ENCODE results near the gene ARHGAP12. TPM values are rescaled to one million over a fixed set of nuclear protein-coding genes. Genes with fewer than 3 reads are reported as not detected.

ARHGAP12 gene
- total RNA-seq, 1 experiment from 2014 or later = 62.3 TPM

DNA sequence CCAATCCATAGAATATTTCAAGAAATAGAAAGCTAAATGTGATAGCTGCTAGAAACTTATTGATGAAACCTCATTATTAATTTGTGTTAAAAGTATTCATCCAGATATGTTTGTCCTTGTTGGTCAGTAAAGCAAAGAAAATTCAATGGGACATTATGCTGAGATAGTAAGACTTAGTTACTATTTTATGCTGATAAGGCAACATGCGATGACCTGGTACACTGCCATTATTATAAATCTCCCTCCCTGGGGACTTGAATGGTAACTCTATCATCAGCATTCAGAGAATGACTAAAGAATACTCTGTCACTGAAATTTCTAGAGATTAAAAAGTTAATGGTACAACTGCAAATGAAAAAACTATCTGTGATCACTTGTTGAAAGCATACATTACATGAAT is 54.9 kb downstream of the ARHGAP12 start:
- H3K4me1 Mint-ChIP-seq (ENCODE audit: low read depth, unreplicated experiment) = peaks cover 12% of the 10 kb centered on the region
- no peaks in the 10 kb centered on the region for H3K27me3 ChIP-seq (replicated peaks; ENCODE audit: control insufficient read depth, insufficient read depth, low read length)
- H3K4me3 ChIP-seq (ENCODE audit: low read depth, low read length) = no peak overlapping the region
- intact Hi-C loops (cut with micrococcal nuclease; ENCODE audit: unreplicated experiment) = no loop called here
- no TSS peak for BruUV-seq (replicated peaks)
- no peaks in the 10 kb centered on the region for H3K9me3 ChIP-seq
- peaks cover 10% of the 10 kb centered on the region for H3K4me1 ChIP-seq
- H3K4me3 Mint-ChIP-seq (ENCODE audit: unreplicated experiment) = no peak overlapping the region
- CTCF ChIA-PET = no interaction called here
- no peak overlapping the region for H3K27ac Mint-ChIP-seq (ENCODE audit: unreplicated experiment)
- H3K36me3 ChIP-seq (ENCODE audit: control insufficient read depth, insufficient read depth, low read length) = no peaks in the 10 kb centered on the region
- TF ChIP-seq CTCF (IDR thresholded peaks at IDR 0.05; ENCODE audit: insufficient read depth in 1 of 2, low read depth in 1 of 2, low read length in 1 of 2, severe bottlenecking in 1 of 2, unreplicated experiment in 1 of 2) = no peak
- no peaks in the 10 kb centered on the region for H3K27me3 Mint-ChIP-seq (ENCODE audit: insufficient read depth, unreplicated experiment)
- POLR2A ChIA-PET = no interaction called here
- DNase-seq = no peak
- H3K9me3 Mint-ChIP-seq (ENCODE audit: unreplicated experiment) = no peaks in the 10 kb centered on the region
- H3K36me3 Mint-ChIP-seq (ENCODE audit: insufficient read depth, unreplicated experiment) = peaks cover 8% of the 10 kb centered on the region

DNA sequence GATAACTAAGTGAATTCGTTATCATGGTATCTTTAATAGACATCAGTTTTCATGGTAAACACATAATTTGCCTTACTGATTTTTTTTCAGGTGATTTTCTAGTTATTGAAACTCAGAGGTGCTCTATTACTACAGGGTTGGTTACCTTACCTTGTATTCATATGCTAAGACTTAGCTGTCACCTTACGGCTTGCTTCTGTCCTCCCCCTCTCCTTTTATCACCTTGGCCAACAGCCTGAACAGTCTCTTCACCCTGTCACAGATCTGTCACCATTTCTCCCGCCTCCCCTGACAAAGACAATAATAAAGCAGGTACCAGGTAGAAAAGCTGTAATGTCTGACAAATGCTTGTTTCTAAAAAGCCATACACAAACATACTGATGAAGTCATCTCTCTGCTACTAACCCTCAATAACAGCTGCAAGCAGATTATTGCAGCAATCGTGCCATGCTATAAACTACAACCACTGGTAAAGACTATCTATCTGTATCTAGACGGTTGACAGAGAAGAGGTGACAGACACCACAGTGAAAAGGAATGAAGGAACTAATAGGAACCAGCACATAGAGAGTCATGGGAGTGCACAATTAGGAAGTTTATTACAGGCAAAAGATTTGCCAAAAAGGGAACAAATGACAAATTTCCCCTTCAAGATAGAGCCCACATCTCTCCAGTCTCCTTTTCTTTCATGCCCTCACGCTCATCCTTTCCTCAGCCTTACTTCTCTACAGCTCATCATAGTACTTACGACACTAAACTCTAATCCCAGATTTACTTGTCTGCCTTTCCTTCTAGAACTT is 57.2 kb downstream of the ARHGAP12 start:
- intact Hi-C loops (cut with micrococcal nuclease; ENCODE audit: unreplicated experiment) = no loop called here
- peaks cover 2% of the 10 kb centered on the region for H3K36me3 Mint-ChIP-seq (ENCODE audit: insufficient read depth, unreplicated experiment)
- no peak for DNase-seq
- H3K4me1 Mint-ChIP-seq (ENCODE audit: low read depth, unreplicated experiment) = peaks cover 3% of the 10 kb centered on the region
- Histone ChIP-seq H3K4me3 (ENCODE audit: low read depth, low read length) (no peak overlapping the region), H3K27me3 (replicated peaks; ENCODE audit: control insufficient read depth, insufficient read depth, low read length) (no peaks in the 10 kb centered on the region), H3K36me3 (ENCODE audit: control insufficient read depth, insufficient read depth, low read length) (no peaks in the 10 kb centered on the region), H3K4me1 (no peaks in the 10 kb centered on the region; the same call in 1 of the 2 replicates), H3K9me3 (no peaks in the 10 kb centered on the region)
- no TSS peak for BruUV-seq (replicated peaks)
- POLR2A ChIA-PET = interaction anchor here (0.6 kb wide), 1 partner anchor 13 kb away, joined by 3 read pairs; no protein-coding TSS in a partner anchor
- no peak overlapping the region for H3K4me3 Mint-ChIP-seq (ENCODE audit: unreplicated experiment)
- no peaks in the 10 kb centered on the region for H3K9me3 Mint-ChIP-seq (ENCODE audit: unreplicated experiment)
- H3K27me3 Mint-ChIP-seq (ENCODE audit: insufficient read depth, unreplicated experiment) = no peaks in the 10 kb centered on the region
- no peak overlapping the region for H3K27ac Mint-ChIP-seq (ENCODE audit: unreplicated experiment)
- CTCF ChIA-PET = interaction anchor here (1.6 kb wide), 1 partner anchor 9 kb away, joined by 4 read pairs; no protein-coding TSS in a partner anchor
- no peak for TF ChIP-seq CTCF (IDR thresholded peaks at IDR 0.05; ENCODE audit: insufficient read depth in 1 of 2, low read depth in 1 of 2, low read length in 1 of 2, severe bottlenecking in 1 of 2, unreplicated experiment in 1 of 2)

DNA sequence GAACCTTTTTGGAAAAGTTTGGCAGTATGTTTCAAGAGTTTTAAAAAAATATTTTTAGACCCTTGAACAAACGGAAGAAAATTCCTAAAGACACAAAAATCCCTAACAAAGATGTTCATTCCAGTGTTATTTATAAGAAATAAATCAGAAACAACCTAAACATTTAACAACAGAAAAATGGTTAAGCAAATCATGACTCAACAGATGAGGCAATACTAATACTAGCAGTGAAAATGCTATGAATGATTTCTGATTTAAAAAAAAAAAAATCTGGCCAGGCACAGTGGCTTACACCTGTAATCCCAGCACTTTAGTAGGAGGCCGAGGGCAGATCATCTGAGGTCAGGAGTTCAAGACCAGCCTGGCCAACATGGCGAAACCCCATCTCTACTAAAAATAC is 61.0 kb downstream of the ARHGAP12 start:
- Histone ChIP-seq H3K4me3 (ENCODE audit: low read depth, low read length) (no peak overlapping the region), H3K36me3 (ENCODE audit: control insufficient read depth, insufficient read depth, low read length) (no peaks in the 10 kb centered on the region), H3K9me3 (no peaks in the 10 kb centered on the region), H3K27me3 (replicated peaks; ENCODE audit: control insufficient read depth, insufficient read depth, low read length) (no peaks in the 10 kb centered on the region), H3K4me1 (peaks cover 17% of the 10 kb centered on the region)
- ChIA-PET CTCF (no interaction called here), POLR2A (no interaction called here)
- H3K36me3 Mint-ChIP-seq (ENCODE audit: insufficient read depth, unreplicated experiment) = no peaks in the 10 kb centered on the region
- H3K27me3 Mint-ChIP-seq (ENCODE audit: insufficient read depth, unreplicated experiment) = no peaks in the 10 kb centered on the region
- TF ChIP-seq CTCF (IDR thresholded peaks at IDR 0.05; ENCODE audit: insufficient read depth in 1 of 2, low read depth in 1 of 2, low read length in 1 of 2, severe bottlenecking in 1 of 2, unreplicated experiment in 1 of 2) = no peak
- H3K4me3 Mint-ChIP-seq (ENCODE audit: unreplicated experiment) = no peak overlapping the region
- H3K9me3 Mint-ChIP-seq (ENCODE audit: unreplicated experiment) = no peaks in the 10 kb centered on the region
- no peak for DNase-seq
- peaks cover 32% of the 10 kb centered on the region for H3K4me1 Mint-ChIP-seq (ENCODE audit: low read depth, unreplicated experiment)
- H3K27ac Mint-ChIP-seq (ENCODE audit: unreplicated experiment) = no peak overlapping the region
- no TSS peak for BruUV-seq (replicated peaks)
- intact Hi-C loops (cut with micrococcal nuclease; ENCODE audit: unreplicated experiment) = no loop called here

All from Caco-2 (cell line).